ENCODE data around the gene TMEM256. TPM values are rescaled to one million over a fixed set of nuclear protein-coding genes. Genes with fewer than 3 reads are reported as not detected.

Gene TMEM256
- total and polyA plus RNA-seq, 9 of the 15 experiments (the other 6 are each of a cell fraction or from before 2014, with no cell fraction given) = 43.4 to 177 (median 68.5) TPM

Other genes starting within 250 kb of the TMEM256 start
Only the 7 nearest of the 39 such genes appear.
- gene TNK1, start 23.0 kb downstream of the TMEM256 start, total RNA-seq (2014; rRNA removed) = 2.1 and 3.2 TPM in 2 replicates
- gene TNK1, start 23.0 kb downstream of the TMEM256 start, total RNA-seq (2014; rRNA removed; fragmentation: Illumina TruSeq; extraction: Trizol) = 1.1 and 1.2 TPM in 2 replicates
- 1.5 and 2.6 TPM in 2 replicates for gene TNK1, start 23.0 kb downstream of the TMEM256 start, total RNA-seq (2015; rRNA removed; fragmentation: Illumina TruSeq; extraction: Trizol)
- gene TNK1, start 23.0 kb downstream of the TMEM256 start, total RNA-seq (2021) = 5.2 and 5.5 TPM in 2 replicates
- gene TNK1, start 23.0 kb downstream of the TMEM256 start, polyA plus RNA-seq (2011; rRNA removed) = 3.0 and 7.3 TPM in 2 replicates
- 2.8 and 3.8 TPM in 2 replicates for gene TNK1, start 23.0 kb downstream of the TMEM256 start, polyA plus RNA-seq (2014; fragmentation: Illumina TruSeq; extraction: Trizol)
- under 1 TPM; 0.28 to 0.41 TPM for gene TNK1, start 23.0 kb downstream of the TMEM256 start, polyA plus RNA-seq (2014; fragmentation: Nextera tagmentation; extraction: Ambion mirVana)
- gene TNK1, start 23.0 kb downstream of the TMEM256 start, polyA plus RNA-seq (2014; rRNA removed) = 4.2 and 6.8 TPM in 2 replicates
- gene PLSCR3, start 9.6 kb downstream of the TMEM256 start, total RNA-seq (2014; rRNA removed) = 9.6 and 12.5 TPM in 2 replicates
- gene PLSCR3, start 9.6 kb downstream of the TMEM256 start, total RNA-seq (2014; rRNA removed; fragmentation: Illumina TruSeq; extraction: Trizol) = 1.5 and 3.2 TPM in 2 replicates
- 3.2 and 4.4 TPM in 2 replicates for gene PLSCR3, start 9.6 kb downstream of the TMEM256 start, total RNA-seq (2015; rRNA removed; fragmentation: Illumina TruSeq; extraction: Trizol)
- gene PLSCR3, start 9.6 kb downstream of the TMEM256 start, total RNA-seq (2021) = 12.1 and 13.8 TPM in 2 replicates
- gene PLSCR3, start 9.6 kb downstream of the TMEM256 start, polyA plus RNA-seq (2011; rRNA removed) = 4.5 and 6.9 TPM in 2 replicates
- 16.0 and 16.8 TPM in 2 replicates for gene PLSCR3, start 9.6 kb downstream of the TMEM256 start, polyA plus RNA-seq (2014; fragmentation: Illumina TruSeq; extraction: Trizol)
- gene PLSCR3, start 9.6 kb downstream of the TMEM256 start, polyA plus RNA-seq (2014; fragmentation: Nextera tagmentation; extraction: Ambion mirVana) = 1 to 10 TPM; 3.2 to 3.3 TPM
- 12.8 and 15.7 TPM in 2 replicates for gene PLSCR3, start 9.6 kb downstream of the TMEM256 start, polyA plus RNA-seq (2014; rRNA removed)
- 0.77 and 1.1 TPM in 2 replicates for gene NLGN2, start 3.7 kb upstream of the TMEM256 start, total RNA-seq (2014; rRNA removed)
- gene NLGN2, start 3.7 kb upstream of the TMEM256 start, total RNA-seq (2014; rRNA removed; fragmentation: Illumina TruSeq; extraction: Trizol) = 0.26 and 0.40 TPM in 2 replicates
- gene NLGN2, start 3.7 kb upstream of the TMEM256 start, total RNA-seq (2015; rRNA removed; fragmentation: Illumina TruSeq; extraction: Trizol) = 0.72 and 0.87 TPM in 2 replicates
- gene NLGN2, start 3.7 kb upstream of the TMEM256 start, total RNA-seq (2021) = 7.8 TPM in 2 replicates
- 1.2 and 3.7 TPM in 2 replicates for gene NLGN2, start 3.7 kb upstream of the TMEM256 start, polyA plus RNA-seq (2011; rRNA removed)
- gene NLGN2, start 3.7 kb upstream of the TMEM256 start, polyA plus RNA-seq (2014; fragmentation: Illumina TruSeq; extraction: Trizol) = 4.2 and 4.4 TPM in 2 replicates
- under 1 TPM; 0.11 to 0.15 TPM for gene NLGN2, start 3.7 kb upstream of the TMEM256 start, polyA plus RNA-seq (2014; fragmentation: Nextera tagmentation; extraction: Ambion mirVana)
- gene NLGN2, start 3.7 kb upstream of the TMEM256 start, polyA plus RNA-seq (2014; rRNA removed) = 4.3 and 5.5 TPM in 2 replicates
- gene SPEM1, start 16.2 kb upstream of the TMEM256 start, total RNA-seq (2014; rRNA removed) = not detected in 2 replicates
- not detected in 2 replicates for gene SPEM1, start 16.2 kb upstream of the TMEM256 start, total RNA-seq (2014; rRNA removed; fragmentation: Illumina TruSeq; extraction: Trizol)
- not detected in 2 replicates for gene SPEM1, start 16.2 kb upstream of the TMEM256 start, total RNA-seq (2015; rRNA removed; fragmentation: Illumina TruSeq; extraction: Trizol)
- not detected in 2 replicates for gene SPEM1, start 16.2 kb upstream of the TMEM256 start, total RNA-seq (2021)
- gene SPEM1, start 16.2 kb upstream of the TMEM256 start, polyA plus RNA-seq (2011; rRNA removed) = not detected in 2 replicates
- gene SPEM1, start 16.2 kb upstream of the TMEM256 start, polyA plus RNA-seq (2014; fragmentation: Illumina TruSeq; extraction: Trizol) = not detected in 2 replicates
- not detected for gene SPEM1, start 16.2 kb upstream of the TMEM256 start, polyA plus RNA-seq (2014; fragmentation: Nextera tagmentation; extraction: Ambion mirVana)
- gene SPEM1, start 16.2 kb upstream of the TMEM256 start, polyA plus RNA-seq (2014; rRNA removed) = not detected in 2 replicates
- not detected in 2 replicates for gene SPEM2, start 21.5 kb upstream of the TMEM256 start, total RNA-seq (2014; rRNA removed)
- gene SPEM2, start 21.5 kb upstream of the TMEM256 start, total RNA-seq (2014; rRNA removed; fragmentation: Illumina TruSeq; extraction: Trizol) = not detected in 2 replicates
- not detected in 2 replicates for gene SPEM2, start 21.5 kb upstream of the TMEM256 start, total RNA-seq (2015; rRNA removed; fragmentation: Illumina TruSeq; extraction: Trizol)
- not detected in 2 replicates for gene SPEM2, start 21.5 kb upstream of the TMEM256 start, total RNA-seq (2021)
- gene SPEM2, start 21.5 kb upstream of the TMEM256 start, polyA plus RNA-seq (2011; rRNA removed) = not detected in 2 replicates
- gene SPEM2, start 21.5 kb upstream of the TMEM256 start, polyA plus RNA-seq (2014; fragmentation: Illumina TruSeq; extraction: Trizol) = not detected in 2 replicates
- gene SPEM2, start 21.5 kb upstream of the TMEM256 start, polyA plus RNA-seq (2014; fragmentation: Nextera tagmentation; extraction: Ambion mirVana) = not detected
- not detected in 2 replicates for gene SPEM2, start 21.5 kb upstream of the TMEM256 start, polyA plus RNA-seq (2014; rRNA removed)
- gene SPEM3, start 24.8 kb upstream of the TMEM256 start, total RNA-seq (2014; rRNA removed) = not detected in 2 replicates
- not detected in 2 replicates for gene SPEM3, start 24.8 kb upstream of the TMEM256 start, total RNA-seq (2014; rRNA removed; fragmentation: Illumina TruSeq; extraction: Trizol)
- gene SPEM3, start 24.8 kb upstream of the TMEM256 start, total RNA-seq (2015; rRNA removed; fragmentation: Illumina TruSeq; extraction: Trizol) = not detected in 2 replicates
- gene SPEM3, start 24.8 kb upstream of the TMEM256 start, total RNA-seq (2021) = not detected in 2 replicates
- not detected in 2 replicates for gene SPEM3, start 24.8 kb upstream of the TMEM256 start, polyA plus RNA-seq (2011; rRNA removed)
- gene SPEM3, start 24.8 kb upstream of the TMEM256 start, polyA plus RNA-seq (2014; fragmentation: Illumina TruSeq; extraction: Trizol) = not detected in 2 replicates
- gene SPEM3, start 24.8 kb upstream of the TMEM256 start, polyA plus RNA-seq (2014; fragmentation: Nextera tagmentation; extraction: Ambion mirVana) = not detected
- gene SPEM3, start 24.8 kb upstream of the TMEM256 start, polyA plus RNA-seq (2014; rRNA removed) = not detected in 2 replicates
- gene TMEM102, start 31.3 kb upstream of the TMEM256 start, total RNA-seq (2014; rRNA removed) = 5.9 and 6.7 TPM in 2 replicates
- 1.1 and 1.5 TPM in 2 replicates for gene TMEM102, start 31.3 kb upstream of the TMEM256 start, total RNA-seq (2014; rRNA removed; fragmentation: Illumina TruSeq; extraction: Trizol)
- gene TMEM102, start 31.3 kb upstream of the TMEM256 start, total RNA-seq (2015; rRNA removed; fragmentation: Illumina TruSeq; extraction: Trizol) = 2.7 and 3.2 TPM in 2 replicates
- gene TMEM102, start 31.3 kb upstream of the TMEM256 start, total RNA-seq (2021) = 6.9 and 7.6 TPM in 2 replicates
- gene TMEM102, start 31.3 kb upstream of the TMEM256 start, polyA plus RNA-seq (2011; rRNA removed) = 1.3 and 2.5 TPM in 2 replicates
- gene TMEM102, start 31.3 kb upstream of the TMEM256 start, polyA plus RNA-seq (2014; fragmentation: Illumina TruSeq; extraction: Trizol) = 3.0 and 5.0 TPM in 2 replicates
- gene TMEM102, start 31.3 kb upstream of the TMEM256 start, polyA plus RNA-seq (2014; fragmentation: Nextera tagmentation; extraction: Ambion mirVana) = under 1 TPM in 1 of 2 experiments, not detected in 1; 0.03 TPM
- 4.0 and 4.5 TPM in 2 replicates for gene TMEM102, start 31.3 kb upstream of the TMEM256 start, polyA plus RNA-seq (2014; rRNA removed)